ENCODE results near the gene C8G. TPM values are rescaled to one million over a fixed set of nuclear protein-coding genes. Genes with fewer than 3 reads are reported as not detected.

C8G gene
- total RNA-seq, 1 donor from 2014 or later, result 2.8 TPM

- Mint-ChIP-seq H3K4me1 (ENCODE audit: low read depth) (peaks cover 3% of the 10 kb centered on the region), H3K9me3 (ENCODE audit: low read depth) (no peaks in the 10 kb centered on the region), H3K27ac (no peak overlapping the region), H3K27me3 (peaks cover 12% of the 10 kb centered on the region), H3K36me3 (ENCODE audit: insufficient read depth) (no peaks in the 10 kb centered on the region), H3K4me3 (ENCODE audit: low read depth) (no peak overlapping the region)
- no peak for DNase-seq (ENCODE audit: low spot score, unreplicated experiment)
- TF ChIP-seq, protein P1, sequence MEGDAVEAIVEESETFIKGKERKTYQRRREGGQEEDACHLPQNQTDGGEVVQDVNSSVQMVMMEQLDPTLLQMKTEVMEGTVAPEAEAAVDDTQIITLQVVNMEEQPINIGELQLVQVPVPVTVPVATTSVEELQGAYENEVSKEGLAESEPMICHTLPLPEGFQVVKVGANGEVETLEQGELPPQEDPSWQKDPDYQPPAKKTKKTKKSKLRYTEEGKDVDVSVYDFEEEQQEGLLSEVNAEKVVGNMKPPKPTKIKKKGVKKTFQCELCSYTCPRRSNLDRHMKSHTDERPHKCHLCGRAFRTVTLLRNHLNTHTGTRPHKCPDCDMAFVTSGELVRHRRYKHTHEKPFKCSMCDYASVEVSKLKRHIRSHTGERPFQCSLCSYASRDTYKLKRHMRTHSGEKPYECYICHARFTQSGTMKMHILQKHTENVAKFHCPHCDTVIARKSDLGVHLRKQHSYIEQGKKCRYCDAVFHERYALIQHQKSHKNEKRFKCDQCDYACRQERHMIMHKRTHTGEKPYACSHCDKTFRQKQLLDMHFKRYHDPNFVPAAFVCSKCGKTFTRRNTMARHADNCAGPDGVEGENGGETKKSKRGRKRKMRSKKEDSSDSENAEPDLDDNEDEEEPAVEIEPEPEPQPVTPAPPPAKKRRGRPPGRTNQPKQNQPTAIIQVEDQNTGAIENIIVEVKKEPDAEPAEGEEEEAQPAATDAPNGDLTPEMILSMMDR (IDR thresholded peaks at IDR 0.05; ENCODE audit: unreplicated experiment), result no peak
Measured at GRCh38 chr9:136962163-136962562, 17.1 kb downstream of the C8G start.

- H3K9me3 Mint-ChIP-seq (ENCODE audit: low read depth), result no peaks in the 10 kb centered on the region
- no peak overlapping the region for H3K4me3 Mint-ChIP-seq (ENCODE audit: low read depth)
- H3K4me1 Mint-ChIP-seq (ENCODE audit: low read depth), result peaks cover 3% of the 10 kb centered on the region
- no peak for DNase-seq (ENCODE audit: low spot score, unreplicated experiment)
- H3K27me3 Mint-ChIP-seq, result peaks cover 12% of the 10 kb centered on the region
- TF ChIP-seq, protein P1 (IDR thresholded peaks at IDR 0.05; ENCODE audit: unreplicated experiment), result no peak
- H3K27ac Mint-ChIP-seq, result no peak overlapping the region
- no peaks in the 10 kb centered on the region for H3K36me3 Mint-ChIP-seq (ENCODE audit: insufficient read depth)
Measured at GRCh38 chr9:136962701-136963248, 17.7 kb downstream of the C8G start.

DNA sequence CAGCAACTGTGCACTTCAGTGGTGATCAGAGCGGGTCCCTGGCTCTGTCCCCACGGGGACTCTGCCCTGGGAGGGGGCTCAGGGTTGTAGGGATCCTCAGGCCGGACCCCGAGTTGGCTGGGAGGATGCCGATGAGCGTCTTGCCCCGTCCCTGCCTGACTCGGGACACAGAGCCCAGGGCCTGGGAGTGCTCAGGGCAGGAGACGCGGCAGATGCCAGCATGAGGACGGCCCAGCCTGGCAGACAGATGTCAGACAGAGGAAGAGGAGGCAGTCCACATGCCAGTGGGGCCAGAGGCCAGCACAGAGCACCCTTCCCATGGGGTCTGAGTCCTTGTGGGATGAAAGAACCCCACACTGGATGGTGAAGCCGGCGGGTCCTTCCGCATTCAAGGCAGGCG lies 18.3 kb downstream of the C8G start:
- TF ChIP-seq, protein P1 (IDR thresholded peaks at IDR 0.05; ENCODE audit: unreplicated experiment), result no peak
- Mint-ChIP-seq H3K27ac (no peak overlapping the region), H3K4me3 (ENCODE audit: low read depth) (no peak overlapping the region), H3K27me3 (peaks cover 12% of the 10 kb centered on the region), H3K9me3 (ENCODE audit: low read depth) (no peaks in the 10 kb centered on the region), H3K4me1 (ENCODE audit: low read depth) (peaks cover 3% of the 10 kb centered on the region), H3K36me3 (ENCODE audit: insufficient read depth) (no peaks in the 10 kb centered on the region)
- DNase-seq (ENCODE audit: low spot score, unreplicated experiment), result no peak

DNA sequence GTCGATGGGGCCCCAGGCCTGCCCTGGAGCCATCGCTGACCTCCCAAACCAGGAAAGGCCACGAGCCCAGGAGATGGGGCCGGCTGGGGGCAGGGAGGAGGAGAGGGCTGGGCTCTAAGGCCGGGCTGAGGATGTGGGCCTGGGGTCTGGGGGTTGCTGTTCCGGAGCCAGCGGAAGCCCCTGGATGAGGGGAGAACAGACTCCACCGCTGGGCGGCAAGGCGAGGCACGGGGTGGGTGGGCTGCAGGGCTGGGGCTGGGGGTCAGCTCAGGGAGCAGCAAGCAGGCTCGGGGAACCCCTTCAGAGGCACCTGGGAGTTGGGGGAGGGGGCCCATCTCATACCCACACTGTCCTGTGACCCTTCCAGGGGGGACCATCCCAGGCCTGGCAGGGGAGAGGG lies 18.7 kb downstream of the C8G start:
- DNase-seq (ENCODE audit: low spot score, unreplicated experiment), result no peak
- TF ChIP-seq, protein P1 (IDR thresholded peaks at IDR 0.05; ENCODE audit: unreplicated experiment), result no peak
- peaks cover 12% of the 10 kb centered on the region for H3K27me3 Mint-ChIP-seq

DNA sequence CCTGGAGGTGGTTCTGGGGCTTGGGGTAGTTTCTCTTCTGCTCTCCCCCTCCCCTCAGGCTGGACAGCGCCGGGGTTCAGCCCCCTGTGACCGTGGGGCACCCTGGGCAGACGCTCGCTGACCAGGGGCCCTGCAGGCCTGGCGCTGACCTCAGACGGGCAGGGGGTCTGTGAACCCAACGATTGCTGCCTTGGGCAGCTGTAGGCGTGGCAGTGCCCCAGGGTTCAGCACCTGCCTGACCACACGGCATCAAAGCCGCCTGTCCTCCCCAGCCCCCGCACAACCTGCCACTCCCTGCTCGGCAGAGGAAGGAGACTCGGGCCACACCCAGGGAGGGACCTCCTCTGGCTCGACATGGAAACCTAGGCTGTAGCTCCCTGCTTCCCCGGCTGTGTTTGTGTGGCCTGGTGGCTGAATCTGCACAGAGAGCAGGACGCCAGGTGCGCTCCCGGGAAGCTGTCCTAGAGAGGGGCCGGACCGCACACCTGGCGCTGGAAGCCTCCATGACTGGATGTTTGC lies 19.2 kb downstream of the C8G start:
- TF ChIP-seq, protein P1 (IDR thresholded peaks at IDR 0.05; ENCODE audit: unreplicated experiment), result no peak
- no peak overlapping the region for H3K4me3 Mint-ChIP-seq (ENCODE audit: low read depth)
- no peaks in the 10 kb centered on the region for H3K9me3 Mint-ChIP-seq (ENCODE audit: low read depth)
- peaks cover 3% of the 10 kb centered on the region for H3K4me1 Mint-ChIP-seq (ENCODE audit: low read depth)
- peaks cover 12% of the 10 kb centered on the region for H3K27me3 Mint-ChIP-seq
- no peak for DNase-seq (ENCODE audit: low spot score, unreplicated experiment)
- no peaks in the 10 kb centered on the region for H3K36me3 Mint-ChIP-seq (ENCODE audit: insufficient read depth)
- no peak overlapping the region for H3K27ac Mint-ChIP-seq

More for the DNA sequence above, 18.7 kb downstream of the C8G start:
- Mint-ChIP-seq H3K9me3 (ENCODE audit: low read depth) (no peaks in the 10 kb centered on the region), H3K27ac (no peak overlapping the region), H3K4me1 (ENCODE audit: low read depth) (peaks cover 3% of the 10 kb centered on the region), H3K4me3 (ENCODE audit: low read depth) (no peak overlapping the region), H3K36me3 (ENCODE audit: insufficient read depth) (no peaks in the 10 kb centered on the region)

Data from progenitor cell of endocrine pancreas (in vitro differentiated cells).